ENCODE measurements around the gene CNTLN. TPM values are rescaled to one million over a fixed set of nuclear protein-coding genes. Genes with fewer than 3 reads are reported as not detected.

Gene CNTLN
- total and polyA plus RNA-seq, 2 of the 8 experiments (the other 6 are each of a cell fraction or from before 2014, with no cell fraction given) = 4.8 to 10.8 TPM

DNA sequence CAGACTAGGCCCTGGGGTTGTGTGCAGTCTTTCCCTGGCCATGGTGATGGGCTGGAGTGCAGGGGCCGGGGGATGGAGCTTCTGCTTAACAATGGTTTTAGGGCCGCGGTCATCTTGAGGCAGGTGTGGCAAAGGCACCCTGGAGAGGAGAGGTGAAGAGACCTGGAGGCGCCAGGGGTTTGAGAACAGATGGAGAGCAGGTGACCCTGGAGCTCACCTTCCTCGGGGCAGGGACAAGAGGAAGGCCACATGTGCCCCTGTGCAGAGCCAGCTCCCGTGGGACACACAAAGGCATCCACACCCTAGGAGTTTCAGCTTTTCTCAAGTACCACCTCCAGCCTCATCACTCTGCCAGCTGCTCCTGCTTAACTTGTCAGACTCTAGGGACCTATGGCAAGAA is 397.6 kb downstream of the CNTLN start:
- no peak overlapping the region for H3K56ac ChIP-seq (replicated peaks; ENCODE audit: insufficient read length, low read depth, low read length)
- H3K4ac ChIP-seq (replicated peaks; ENCODE audit: insufficient read length, low read depth, low read length) = no peak overlapping the region
- no peaks in the 10 kb centered on the region for H3K27me3 ChIP-seq (replicated peaks in 1 of 4; ENCODE audit: control insufficient read depth in 3 of 4, extremely low read depth in 1 of 4, insufficient read depth in 3 of 4, low read length in 3 of 4)
- no peak overlapping the region for H4K91ac ChIP-seq (replicated peaks; ENCODE audit: insufficient read length, low read length)
- H3K4me2 ChIP-seq (ENCODE audit: insufficient read depth in 1 of 2, low read depth in 2 of 2, low read length in 2 of 2) = no peak overlapping the region
- POLR2A ChIA-PET (ENCODE audit: partially characterized antibody) = no interaction called here
- H3K27ac ChIP-seq (ENCODE audit: low read depth, low read length) = no peak overlapping the region
- H3K18ac ChIP-seq (ENCODE audit: extremely low read depth, low read length) = no peak overlapping the region
- no peak overlapping the region for H2BK12ac ChIP-seq (ENCODE audit: low read depth, low read length)
- H2AFZ ChIP-seq (ENCODE audit: low read length) = no peak overlapping the region
- no peak overlapping the region for H4K8ac ChIP-seq (ENCODE audit: extremely low read depth, insufficient read depth, low read length)
- H2BK15ac ChIP-seq (ENCODE audit: low read length) = 0 out of 2 replicates have a peak overlapping the region, but pooled peaks have one; percentile 46
- H3K4me1 ChIP-seq (replicated peaks in 1 of 4; ENCODE audit: control insufficient read depth in 3 of 4, insufficient read depth in 4 of 4, low read length in 3 of 4) = no peaks in the 10 kb centered on the region; a peak in 1 of 7 replicates
- no peak for FAIRE-seq
- WGBS, 2 experiments (ENCODE audit: extremely low coverage in 1 of 2, insufficient coverage in 1 of 2, insufficient read length in 1 of 2, insufficient replicate concordance in 2 of 2, low coverage in 1 of 2, low lambda C conversion rate in 2 of 2, missing lambda C conversion rate in 1 of 2) = 82% methylated on average over 6 of the region's 6 CpGs; no CpG with 5 or more reads in 1 of the 2 experiments
- no peak overlapping the region for H3K9ac ChIP-seq (replicated peaks in 1 of 4; ENCODE audit: extremely low read depth in 1 of 4, low read depth in 3 of 4, low read length in 3 of 4)
- H2BK120ac ChIP-seq (replicated peaks; ENCODE audit: low read depth, low read length) = no peak overlapping the region
- H2BK20ac ChIP-seq (ENCODE audit: low read length) = no peak overlapping the region
- H3K23ac ChIP-seq (ENCODE audit: insufficient read length) = no peak overlapping the region
- H4K20me1 ChIP-seq (replicated peaks in 1 of 2; ENCODE audit: control insufficient read depth in 1 of 2, insufficient read depth in 2 of 2, low read length in 2 of 2) = no peaks in the 10 kb centered on the region
- H3K9me3 ChIP-seq (ENCODE audit: insufficient read depth in 2 of 2, low read depth in 1 of 2, low read length in 1 of 2) = no peaks in the 10 kb centered on the region
- H3K4me3 ChIP-seq (ENCODE audit: extremely low read depth in 1 of 4, insufficient read depth in 2 of 4, low read depth in 3 of 4, low read length in 4 of 4) = no peak overlapping the region
- no peaks in the 10 kb centered on the region for H3K23me2 ChIP-seq (ENCODE audit: low read depth, low read length)
- CTCF ChIA-PET (ENCODE audit: partially characterized antibody) = interaction anchor here (0.6 to 9.5 kb wide), 44 partner anchors 9 to 1089 kb away, joined by 3 to 95 read pairs (median 4); no protein-coding TSS in a partner anchor
- no peak overlapping the region for H2AK5ac ChIP-seq (ENCODE audit: low read depth, low read length)
- no peaks in the 10 kb centered on the region; a peak in 1 of 8 replicates for H3K36me3 ChIP-seq (ENCODE audit: control insufficient read depth in 2 of 4, insufficient read depth in 4 of 4, low read length in 3 of 4)
- H3K14ac ChIP-seq (ENCODE audit: insufficient read length) = no peak overlapping the region
- no peak overlapping the region for H4K5ac ChIP-seq (ENCODE audit: insufficient read length, low read depth, low read length)
- no peaks in the 10 kb centered on the region for H3K79me1 ChIP-seq (ENCODE audit: low read depth, low read length)
- TF ChIP-seq NANOG (IDR thresholded peaks at IDR 0.05; ENCODE audit: insufficient read depth, low read depth, low read length, poor library complexity, severe bottlenecking) (no peak), BRCA1 (IDR thresholded peaks at IDR 0.05; ENCODE audit: low read depth, low read length) (no peak), BCL11A (IDR thresholded peaks at IDR 0.05; ENCODE audit: low read depth in 2 of 2, low read length in 2 of 2) (no peak), TEAD4 (IDR thresholded peaks at IDR 0.05; ENCODE audit: low read depth, low read length) (no peak), SIRT6 (IDR thresholded peaks at IDR 0.05; ENCODE audit: low read length) (no peak), CTBP2 (IDR thresholded peaks at IDR 0.05; ENCODE audit: borderline replicate concordance, insufficient read depth, insufficient read length, low read length) (no peak), SP4 (IDR thresholded peaks at IDR 0.05; ENCODE audit: low read length) (no peak), MAFK (IDR thresholded peaks at IDR 0.05; ENCODE audit: low read depth, low read length) (no peak), FOSL1 (IDR thresholded peaks at IDR 0.05; ENCODE audit: insufficient read depth, low read depth, low read length) (no peak)
- no peak for DNase-seq (ENCODE audit: low read depth in 1 of 2, low spot score in 2 of 2)
- H3K79me2 ChIP-seq (ENCODE audit: control insufficient read depth in 1 of 2, insufficient read depth in 2 of 2, low read length in 2 of 2) = no peaks in the 10 kb centered on the region
- no peak overlapping the region for H2BK5ac ChIP-seq (ENCODE audit: low read depth, low read length)
